Colonic mucosa (tissue), 4 donors: ENCODE results near the gene EMSY. TPM values are rescaled to one million over a fixed set of nuclear protein-coding genes. Genes with fewer than 3 reads are reported as not detected.
A peak's percentile ranks its signal among the peaks of the same experiment; 100 is the strongest.

Experiments
- DNase-seq: peaks from one replicate; pipeline ENCODE4 v3.0.0-alpha.2; 2020
- H3K27ac ChIP-seq: fragments of 200-600 bp; one replicate; pipeline ENCODE4 v1.8.0; 2021
- H3K27me3 ChIP-seq: fragments of 200-600 bp; one replicate; pipeline ENCODE4 v1.8.0; 2021
- H3K36me3 ChIP-seq: fragments of 200-600 bp; one replicate; pipeline ENCODE4 v1.8.0; 2021
- H3K4me1 ChIP-seq: fragments of 200-600 bp; one replicate; pipeline ENCODE4 v1.8.0; 2021; ENCODE audit warnings: mild to moderate bottlenecking
- H3K4me3 ChIP-seq: fragments of 200-600 bp; one replicate; pipeline ENCODE4 v1.8.0; 2021
- H3K9ac ChIP-seq, 2 donors: one replicate each; pipeline ENCODE4 v1.7.0; 2013; ENCODE audit warnings: control low read depth in 2 of 2, low read depth in 2 of 2, low read length in 2 of 2
- H3K9me3 ChIP-seq: fragments of 200-600 bp; one replicate; pipeline ENCODE4 v1.8.0; 2021
- CTCF ChIP-seq: fragments of 200-600 bp; IDR thresholded peaks from one replicate; pipeline ENCODE4 v1.8.0; 2022; ENCODE audit warnings: antibody characterized with exemption, mild to moderate bottlenecking
- intact Hi-C: fragments of 100-400 bp; cut with DNase I; formaldehyde crosslinking; loops from one replicate; pipeline ENCODE4 v1.14.1; 2022
- total RNA-seq, 2 donors: library from RNA; stranded (reverse); fragmentation: NEBNext Ultra II Directional in 1 of 2; extraction: Animal tissue kit (Norgen Biotek cat#: 25700) in 1 of 2; gene quantifications; one replicate each; pipeline ENCODE4 v1.2.1, GENCODE V29; 2021
- donor health status: healthy.
- donor health status: DM: no; HTN: no; CAD: no.
- donor health status: DM: no; HTN: no; CAD: no.

The EMSY gene
- total RNA-seq, 2 donors from 2014 or later = 21.2 to 22.8 TPM

GRCh38 chr11:76598426-76598839 is 153.6 kb downstream of the EMSY start:
- Histone ChIP-seq H3K4me1 (no peaks in the 10 kb centered on the region), H3K27me3 (no peaks in the 10 kb centered on the region), H3K36me3 (no peaks in the 10 kb centered on the region), H3K27ac (no peak overlapping the region), H3K4me3 (no peak overlapping the region), H3K9ac (no peak overlapping the region), H3K9me3 (no peaks in the 10 kb centered on the region)
- intact Hi-C loops = no loop called here
- TF ChIP-seq CTCF = no peak
- no peak for DNase-seq

GRCh38 chr11:76599041-76600013 is 154.5 kb downstream of the EMSY start:
- Histone ChIP-seq H3K27me3 (no peaks in the 10 kb centered on the region), H3K4me3 (no peak overlapping the region)
- intact Hi-C loops = no loop called here

GRCh38 chr11:76600124-76600655 is 155.4 kb downstream of the EMSY start:
- no peak for TF ChIP-seq CTCF
- peaks cover 5% of the 10 kb centered on the region for H3K4me1 ChIP-seq
- no peaks in the 10 kb centered on the region for H3K27me3 ChIP-seq
- no peak overlapping the region for H3K27ac ChIP-seq
- no peaks in the 10 kb centered on the region for H3K36me3 ChIP-seq
- DNase-seq = no peak
- intact Hi-C loops = no loop called here
- no peak overlapping the region for H3K4me3 ChIP-seq
- H3K9ac ChIP-seq = no peak overlapping the region
- no peaks in the 10 kb centered on the region for H3K9me3 ChIP-seq

More at GRCh38 chr11:76599041-76600013, 154.5 kb downstream of the EMSY start:
- H3K4me1 ChIP-seq = no peaks in the 10 kb centered on the region
- TF ChIP-seq CTCF = no peak
- no peaks in the 10 kb centered on the region for H3K36me3 ChIP-seq
- no peaks in the 10 kb centered on the region for H3K9me3 ChIP-seq
- no peak for DNase-seq
- H3K27ac ChIP-seq = no peak overlapping the region
- no peak overlapping the region for H3K9ac ChIP-seq

GRCh38 chr11:76601272-76601671 is 156.5 kb downstream of the EMSY start:
- TF ChIP-seq CTCF = no peak
- H3K27ac ChIP-seq = no peak overlapping the region

GRCh38 chr11:76601724-76602123 is 156.9 kb downstream of the EMSY start:
- Histone ChIP-seq H3K9ac (peak overlapping the region in 1 of 2 donors; percentile 31), H3K4me1 (peaks cover 11% of the 10 kb centered on the region), H3K27me3 (no peaks in the 10 kb centered on the region), H3K36me3 (no peaks in the 10 kb centered on the region), H3K4me3 (no peak overlapping the region), H3K9me3 (no peaks in the 10 kb centered on the region), H3K27ac (no peak overlapping the region)
- no peak for TF ChIP-seq CTCF
- intact Hi-C loops = no loop called here
- DNase-seq = peak; percentile 23

More at GRCh38 chr11:76601272-76601671, 156.5 kb downstream of the EMSY start:
- Histone ChIP-seq H3K9me3 (no peaks in the 10 kb centered on the region), H3K4me3 (no peak overlapping the region), H3K27me3 (no peaks in the 10 kb centered on the region), H3K36me3 (no peaks in the 10 kb centered on the region), H3K9ac (peak overlapping the region in 1 of 2 donors; percentile 31), H3K4me1 (peaks cover 11% of the 10 kb centered on the region)
- intact Hi-C loops = no loop called here
- DNase-seq = peak; percentile 17
